ENCODE data around the gene PPM1K.
"Not testable (repeated sequence)": the region's sequence is repeated elsewhere in the genome, so short reads cannot be mapped to it uniquely, and the experiment has no call there.

PPM1K gene

DNA sequence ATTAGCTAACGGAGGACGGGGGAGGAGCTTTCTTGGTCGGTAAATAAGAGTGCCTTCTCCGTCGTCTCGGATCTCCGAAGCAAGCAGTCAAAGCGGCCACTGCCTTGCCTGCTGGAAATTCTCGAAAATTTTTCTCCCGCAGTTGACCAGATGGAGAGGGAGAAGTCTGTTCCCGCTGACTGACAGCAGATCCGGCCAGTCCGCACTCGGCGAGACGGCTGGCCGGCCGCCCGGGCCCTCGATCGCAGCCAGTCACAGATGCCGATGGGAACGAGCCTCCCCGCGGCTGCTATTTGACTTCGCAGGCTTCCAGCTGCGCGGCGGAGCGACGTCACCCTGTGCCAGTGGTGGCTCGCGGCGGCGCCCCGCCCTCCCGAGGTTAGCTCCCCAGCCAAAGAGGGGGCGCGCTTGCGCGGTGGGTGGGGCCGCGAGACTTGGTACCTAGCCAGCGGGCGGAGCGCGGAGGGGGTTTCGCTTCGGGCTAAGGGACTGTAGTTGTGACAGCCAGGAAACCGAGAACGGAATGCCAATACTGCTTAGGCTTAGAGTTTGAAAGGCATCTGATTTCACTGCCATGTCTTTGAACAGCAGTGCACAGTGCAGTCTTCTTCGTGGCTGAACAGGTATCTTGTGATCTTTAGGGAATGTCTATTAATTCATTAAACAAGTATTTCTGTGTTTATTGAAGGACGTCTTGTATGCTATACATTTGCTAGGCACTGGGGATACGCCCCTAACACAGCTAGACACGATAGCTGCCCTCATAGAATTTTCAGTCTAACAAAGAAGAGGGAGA, at the start of gene PPM1K:
Gene PPM1K (minus strand): TSS at position 123 of the 796 bp plus-strand sequence. CDS start 5,978 bp downstream, outside the sequence.
- peak; percentile 97 to 98 for DNase-seq (ENCODE audit: low read depth in 2 of 2)

DNA sequence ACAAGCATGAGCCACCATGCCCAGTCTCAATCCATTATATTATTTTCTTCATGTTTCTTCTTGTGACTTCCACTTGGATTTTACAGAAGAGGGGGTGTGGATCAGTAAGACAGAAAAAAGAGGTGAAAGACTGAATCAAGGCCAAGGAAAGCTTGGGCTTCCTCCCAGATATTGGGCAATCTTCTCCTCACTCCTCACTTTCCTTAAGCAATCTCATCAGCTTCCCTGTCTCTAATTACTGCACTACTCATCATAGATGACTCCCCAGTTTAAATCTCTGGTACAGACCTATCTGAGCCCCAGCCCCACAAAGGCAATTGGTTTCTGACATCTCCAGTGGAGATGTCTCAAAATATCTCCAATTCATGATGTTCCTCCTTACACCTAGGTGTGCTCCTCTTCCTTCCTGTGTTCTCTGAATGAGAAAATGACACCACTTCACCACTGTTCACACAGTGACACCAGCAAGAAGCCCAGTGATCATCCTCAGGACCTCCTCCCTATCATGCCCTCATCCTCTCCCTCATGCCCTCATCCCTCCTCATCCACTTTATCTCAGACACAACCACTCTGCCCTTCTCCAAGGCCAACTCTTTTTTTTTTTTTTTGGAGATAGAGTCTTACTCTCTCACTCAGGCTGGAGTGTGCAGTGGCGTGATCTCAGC, 49.5 kb upstream of the PPM1K start:
- DNase-seq (ENCODE audit: low read depth in 2 of 2) = no peak

DNA sequence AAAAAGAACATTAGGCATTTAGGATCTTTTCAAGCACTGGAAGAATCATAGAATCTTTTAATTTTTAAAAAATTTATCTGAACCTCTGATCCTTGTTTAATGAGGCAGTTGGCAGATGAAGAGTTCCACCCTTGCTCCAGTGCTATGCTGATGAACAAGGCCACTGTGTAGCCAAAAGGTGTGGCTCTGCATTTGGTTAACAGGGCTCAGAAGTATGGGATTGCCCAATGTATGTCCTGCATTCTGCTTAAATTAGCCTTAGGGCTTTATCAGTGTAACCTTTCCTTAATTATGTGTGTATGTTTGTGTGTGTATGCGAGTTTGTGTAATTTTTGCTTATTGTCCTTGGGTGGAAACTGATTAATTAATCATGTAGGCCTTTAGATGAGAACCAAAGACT, 43.3 kb upstream of the PPM1K start:
- DNase-seq (ENCODE audit: low read depth in 2 of 2) = no peak

DNA sequence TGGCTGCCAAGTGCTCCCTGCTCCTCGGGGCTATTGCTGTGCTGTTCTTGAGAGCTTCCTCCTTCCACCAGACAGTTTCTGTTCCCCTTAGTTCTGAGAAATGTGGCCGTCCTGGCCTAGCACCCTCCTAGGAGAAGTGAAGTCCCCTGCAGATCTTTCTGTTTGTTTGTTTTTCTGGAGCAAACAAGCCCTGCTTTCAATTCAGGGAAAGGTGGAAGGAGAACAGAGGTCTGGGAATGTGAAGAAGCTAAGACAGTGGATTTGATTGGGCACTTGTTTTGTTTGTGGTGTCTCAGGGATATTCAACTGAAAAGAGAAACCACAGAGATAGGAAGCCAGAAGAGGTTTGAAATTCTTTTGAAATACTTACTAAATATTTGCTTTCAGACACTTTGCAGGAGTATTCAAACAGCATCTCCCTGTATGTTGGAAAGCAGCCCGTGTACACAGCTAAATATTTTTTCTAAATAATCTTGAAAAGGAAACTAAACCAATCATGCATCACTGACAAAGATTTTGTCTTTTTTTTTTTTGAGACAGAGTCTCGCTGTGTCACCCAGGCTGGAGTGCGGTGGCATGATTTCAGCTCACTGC, 36.5 kb upstream of the PPM1K start:
- DNase-seq (ENCODE audit: low read depth in 2 of 2) = peak; percentile 1 to 6

DNA sequence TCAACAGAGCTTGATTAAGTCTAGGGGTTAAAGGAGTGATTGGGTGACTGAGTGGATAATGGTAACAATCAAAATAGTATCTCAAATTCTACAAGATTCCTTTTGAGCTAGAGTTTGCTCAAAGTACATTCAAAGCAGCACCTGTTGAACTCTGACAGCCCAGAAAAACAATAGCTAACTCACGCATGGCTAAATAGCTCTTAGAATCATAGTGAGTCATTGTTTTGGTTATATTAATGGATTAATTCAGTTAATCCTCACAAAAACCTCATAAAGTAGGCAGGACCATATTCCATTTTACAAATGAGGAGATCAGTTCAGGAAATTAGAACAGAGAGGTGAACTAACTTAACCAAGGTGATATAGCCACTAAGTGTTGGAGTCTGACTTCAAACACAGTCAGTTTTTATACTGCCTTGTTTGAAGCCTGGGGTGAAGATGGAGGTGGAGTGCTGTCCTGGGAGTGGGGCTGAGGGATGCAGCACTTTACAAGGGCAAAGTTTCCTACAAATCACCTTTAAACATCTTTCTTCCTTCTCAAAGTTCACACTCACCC, 35.9 kb upstream of the PPM1K start:
- no peak for DNase-seq (ENCODE audit: low read depth in 2 of 2)

DNA sequence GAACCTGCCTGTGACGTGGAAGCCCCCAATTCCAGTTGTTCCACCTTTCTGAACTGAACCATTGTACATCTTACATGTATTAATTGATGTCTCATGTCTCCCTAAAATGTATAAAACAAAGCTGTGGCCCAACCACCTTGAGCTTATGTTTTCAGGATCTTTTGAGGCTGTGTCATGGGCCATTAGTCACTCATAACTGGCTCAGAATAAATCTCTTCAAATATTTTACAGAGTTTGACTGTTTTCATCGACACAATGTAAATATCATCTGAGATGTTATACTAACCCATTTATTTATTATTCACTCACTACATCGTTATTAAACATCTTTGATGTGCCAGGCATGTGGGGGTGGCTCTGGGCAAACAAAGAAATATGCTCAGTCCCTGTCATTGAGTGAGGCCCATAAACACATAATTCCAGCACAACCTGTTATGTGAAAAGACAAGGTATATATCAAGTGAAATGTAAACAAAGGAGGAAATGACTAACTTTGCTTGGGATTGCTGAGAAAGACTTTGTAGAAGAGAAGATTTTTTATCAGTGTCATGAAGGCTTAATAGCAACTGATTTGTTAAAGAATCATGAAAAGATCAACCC, 34.5 kb upstream of the PPM1K start:
- no peak for DNase-seq (ENCODE audit: low read depth in 2 of 2)

- DNase-seq (ENCODE audit: low read depth in 2 of 2) = no peak
These were observed 31.2 kb upstream of the PPM1K start for GRCh38 chr4:88315460-88316017.

DNA sequence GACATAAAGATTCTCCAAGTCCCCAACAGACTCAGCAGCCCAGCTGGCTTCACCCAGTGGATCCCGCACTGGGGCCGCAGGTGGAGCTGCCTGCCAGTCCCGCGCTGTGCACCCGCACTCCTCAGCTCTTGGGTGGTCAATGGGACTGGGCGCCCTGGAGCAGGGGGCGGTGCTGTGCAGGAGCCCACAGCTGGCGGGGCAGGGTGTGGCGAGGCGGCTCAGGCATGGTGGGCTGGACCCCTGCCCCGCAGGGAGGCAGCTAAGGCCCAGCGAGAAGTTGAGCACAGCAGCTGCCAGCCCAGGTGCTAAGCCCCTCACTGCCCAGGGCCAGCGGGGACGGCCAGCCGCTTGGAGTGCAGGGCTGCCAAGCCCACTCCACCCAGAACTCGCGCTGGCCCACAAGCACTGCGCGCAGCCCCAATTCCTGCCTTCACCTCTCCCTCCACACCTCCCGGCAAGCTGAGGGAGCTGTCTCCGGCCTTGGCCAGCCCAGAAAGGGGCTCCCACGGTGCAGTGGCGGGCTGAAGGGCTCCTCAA, 28.8 kb upstream of the PPM1K start:
- not testable (repeated sequence) for DNase-seq (ENCODE audit: low read depth in 2 of 2)

DNA sequence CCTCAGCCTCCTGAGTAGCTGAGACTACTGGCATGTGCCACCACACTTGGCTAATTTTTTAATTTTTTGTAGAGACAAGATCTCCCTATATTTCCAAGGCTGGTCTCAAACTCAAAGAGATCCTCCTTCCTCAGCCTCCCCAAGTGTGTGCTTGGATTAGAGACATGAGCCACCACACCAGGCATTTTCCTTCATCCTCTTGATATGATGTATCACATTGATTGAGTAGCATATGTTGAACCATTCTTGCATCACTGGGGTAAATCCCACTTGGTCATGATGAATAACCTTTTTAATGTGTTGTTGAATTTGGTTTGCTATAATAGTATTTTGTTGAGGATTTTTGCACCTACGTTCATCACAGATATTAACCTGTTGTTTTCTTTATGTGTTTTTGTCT, 24.2 kb upstream of the PPM1K start:
- no peak for DNase-seq (ENCODE audit: low read depth in 2 of 2)

- DNase-seq (ENCODE audit: low read depth in 2 of 2) = no peak
These were observed 13.5 kb upstream of the PPM1K start for GRCh38 chr4:88297725-88298454.

DNA sequence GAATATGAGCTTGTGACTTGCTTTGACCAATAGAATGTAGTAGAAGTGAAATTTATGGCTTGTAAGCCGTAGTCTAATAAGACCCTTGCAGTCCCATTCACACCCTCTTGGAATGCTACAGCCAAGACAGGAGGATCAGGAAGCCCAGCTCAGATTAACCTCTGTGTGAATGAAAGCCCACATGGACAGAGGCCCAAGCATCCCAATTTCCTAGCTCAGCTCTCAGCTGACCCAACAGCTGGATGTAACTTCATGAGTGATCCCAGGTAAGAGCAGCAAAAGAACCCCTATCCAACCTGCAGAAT, 12.8 kb upstream of the PPM1K start:
- DNase-seq (ENCODE audit: low read depth in 2 of 2) = no peak

DNA sequence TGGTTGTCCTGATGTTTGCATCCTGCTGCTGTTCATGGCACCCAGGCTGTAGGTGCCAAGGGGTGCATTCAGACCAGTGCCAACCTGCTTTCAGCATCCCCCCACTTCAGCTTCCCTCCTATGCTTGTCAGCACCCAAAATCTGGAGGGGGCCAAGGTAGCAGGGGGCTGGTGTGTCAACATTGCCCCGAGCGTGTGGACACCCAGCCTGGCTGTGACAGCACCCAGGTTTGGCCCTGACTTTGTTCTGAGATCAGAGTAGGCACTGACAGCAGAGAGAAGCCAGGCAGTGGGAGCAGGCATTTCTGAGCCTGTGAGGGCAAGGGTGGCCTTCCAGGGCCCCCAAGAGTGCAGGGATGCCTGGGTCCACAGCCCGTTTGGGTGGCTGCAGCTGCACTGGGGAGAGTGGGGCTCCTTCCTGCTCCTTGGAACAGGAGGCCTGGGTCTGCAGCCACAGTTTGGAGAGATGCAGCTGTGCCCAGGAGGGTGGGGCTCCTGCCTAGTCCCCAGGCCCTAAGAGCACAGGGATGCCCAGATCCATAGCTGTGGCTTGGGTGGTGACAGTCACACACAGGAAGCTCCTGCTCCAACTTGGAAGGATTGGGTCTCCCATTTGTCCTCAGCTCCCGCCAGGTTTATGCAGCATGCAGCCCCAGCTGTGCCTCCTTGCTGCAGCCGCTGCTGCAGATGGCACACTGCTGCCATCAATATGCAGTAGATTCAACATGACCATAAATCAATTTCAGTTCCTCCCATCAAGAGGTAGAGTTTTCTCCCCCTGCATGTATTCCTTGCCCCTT, 12.3 kb upstream of the PPM1K start:
- DNase-seq (ENCODE audit: low read depth in 2 of 2) = no peak

DNA sequence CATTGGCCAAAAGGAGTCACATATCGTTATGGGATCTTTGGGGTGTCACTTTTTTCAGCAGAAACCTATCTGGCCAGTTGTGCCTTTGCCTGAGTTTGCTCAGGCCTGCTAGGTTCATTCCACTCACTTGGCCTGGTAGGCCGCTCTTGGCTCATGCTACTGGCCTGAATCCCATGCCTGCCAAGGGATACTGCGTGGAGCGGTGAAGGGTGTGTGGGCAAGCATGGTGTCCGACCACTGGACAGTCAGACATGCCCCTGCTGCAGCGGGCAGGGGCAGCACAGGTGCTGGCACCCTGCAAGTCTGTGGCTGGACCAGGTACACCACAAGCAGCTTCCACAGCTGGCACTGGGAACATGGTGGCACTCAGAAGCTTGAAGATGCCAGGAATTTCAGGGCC, 11.3 kb upstream of the PPM1K start:
- no peak for DNase-seq (ENCODE audit: low read depth in 2 of 2)

DNA sequence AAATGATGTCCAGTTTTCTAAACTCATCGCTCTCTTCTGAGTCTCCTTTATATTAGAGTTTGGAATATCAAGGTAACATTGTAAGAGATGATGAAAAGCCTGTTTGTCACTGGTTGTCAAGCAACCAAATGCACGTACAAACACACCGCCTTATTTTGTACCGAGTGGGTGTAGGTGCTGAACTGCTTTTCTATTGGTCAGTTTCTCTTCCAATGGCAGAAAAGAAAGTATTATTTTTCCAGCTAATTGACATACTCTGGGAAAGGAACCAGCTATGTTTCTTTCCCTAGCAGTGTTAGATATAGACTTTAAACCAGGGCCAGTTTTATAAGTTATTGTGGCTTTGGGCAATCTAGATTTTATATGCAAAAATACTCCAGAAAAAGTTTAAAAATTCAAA, 6.6 kb upstream of the PPM1K start:
- DNase-seq (ENCODE audit: low read depth in 2 of 2) = no peak

DNA sequence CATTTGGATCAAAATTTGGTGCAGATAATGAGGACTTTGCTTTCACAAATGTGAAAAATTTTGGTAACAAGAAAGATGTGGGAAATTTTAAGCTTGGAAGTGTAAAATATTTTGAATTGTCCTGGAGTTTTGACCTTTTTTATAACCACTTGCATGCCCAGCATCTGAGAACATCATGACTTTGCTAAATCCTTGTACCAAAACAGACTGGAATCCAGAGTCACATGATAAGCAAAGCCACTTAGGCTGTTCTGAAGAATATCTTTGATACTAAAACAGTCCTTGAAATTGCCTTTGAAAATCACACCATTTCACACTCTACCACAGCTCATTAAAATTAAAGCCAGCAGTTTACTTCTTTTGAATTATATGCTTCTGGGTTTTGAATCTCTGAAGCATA, 2.5 kb upstream of the PPM1K start:
- DNase-seq (ENCODE audit: low read depth in 2 of 2) = no peak

DNA sequence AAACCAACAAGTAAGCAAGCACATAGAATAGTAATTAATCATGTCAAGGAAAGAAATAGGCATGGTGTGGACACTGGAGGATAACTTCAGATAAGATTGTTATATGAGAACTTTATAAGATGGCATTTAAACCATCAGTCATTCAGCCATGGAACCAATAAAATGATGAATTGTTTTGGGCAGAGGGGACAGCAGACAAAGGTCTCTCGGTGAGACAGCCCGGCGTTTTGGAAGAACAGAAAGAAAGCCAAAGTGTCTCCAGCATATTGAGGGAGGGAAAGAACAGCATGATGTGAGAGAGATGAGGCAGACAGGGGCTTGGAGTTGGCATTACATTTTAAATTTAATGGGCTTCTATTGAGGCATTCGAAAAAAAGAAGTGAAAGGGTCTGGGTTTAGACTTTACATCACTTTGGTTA, 883 bp upstream of the PPM1K start:
- DNase-seq (ENCODE audit: low read depth in 2 of 2) = no peak

- peak; percentile 36 to 53 for DNase-seq (ENCODE audit: low read depth in 2 of 2)
These were observed 511 bp downstream of the PPM1K start for GRCh38 chr4:88283661-88284438.

- DNase-seq (ENCODE audit: low read depth in 2 of 2) = no peak
These were observed 4.0 kb downstream of the PPM1K start for GRCh38 chr4:88280228-88280795.

DNA sequence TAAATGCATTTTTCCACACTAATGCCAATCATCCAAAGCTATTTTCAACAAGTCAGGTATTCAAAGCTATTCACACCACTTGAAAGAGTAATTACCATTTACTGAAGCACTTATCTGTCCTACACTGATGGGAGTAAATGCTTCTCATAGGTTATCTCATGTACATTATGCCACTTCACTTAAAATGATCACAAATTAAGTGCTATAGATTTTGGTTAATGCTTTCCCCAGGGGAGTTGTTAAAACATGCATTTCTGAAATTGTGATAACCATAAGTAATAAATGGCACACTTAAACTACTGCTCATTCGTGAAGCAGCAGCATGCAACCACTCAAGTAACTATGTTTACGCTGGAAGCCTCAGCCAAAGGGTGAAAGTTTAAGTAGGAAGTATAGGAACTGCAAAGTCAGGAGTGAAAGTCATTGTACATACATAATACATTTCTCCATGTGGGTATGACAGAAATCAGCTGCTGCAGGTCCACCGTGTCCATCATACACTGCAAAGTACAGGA, 6.6 kb downstream of the PPM1K start:
- DNase-seq (ENCODE audit: low read depth in 2 of 2) = no peak
